Suprapubic skin (tissue), 4 donors: ENCODE data around the gene ACSL3. TPM values are rescaled to one million over a fixed set of nuclear protein-coding genes. Genes with fewer than 3 reads are reported as not detected.

ENCODE experiments used
- DNase-seq, 2 donors: peaks; one replicate each; pipeline ENCODE4 v3.0.0-alpha.2; 2019; ENCODE audit warnings: low spot score in 2 of 2
- H3K27ac ChIP-seq: fragments of 200-600 bp; sonication (generic); one replicate; pipeline ENCODE4 v1.5.1; 2019
- H3K27me3 ChIP-seq: fragments of 200-600 bp; sonication (generic); one replicate; pipeline ENCODE4 v1.5.1; 2019
- H3K36me3 ChIP-seq: fragments of 200-600 bp; sonication (generic); one replicate; pipeline ENCODE4 v1.5.1; 2019
- H3K4me1 ChIP-seq: fragments of 200-600 bp; sonication (generic); one replicate; pipeline ENCODE4 v1.5.1; 2019
- H3K4me3 ChIP-seq: fragments of 200-600 bp; sonication (generic); one replicate; pipeline ENCODE4 v1.5.1; 2019; ENCODE audit warnings: mild to moderate bottlenecking
- H3K9me3 ChIP-seq: fragments of 200-600 bp; sonication (generic); one replicate; pipeline ENCODE4 v1.5.1; 2019
- CTCF ChIP-seq, 2 donors: fragments of 200-600 bp in 1 of 2; fragments of 450-650 bp in 1 of 2; sonication (generic) in 1 of 2; IDR thresholded peaks; one replicate each; pipeline ENCODE4 v1.5.1; 2016 to 2019; ENCODE audit warnings: antibody characterized with exemption in 2 of 2, mild to moderate bottlenecking in 1 of 2, moderate library complexity in 1 of 2
- EP300 ChIP-seq: sonication (generic); formaldehyde crosslinking; IDR thresholded peaks from one replicate; pipeline ENCODE4 v1.6.1; 2017; ENCODE audit warnings: antibody characterized with exemption
- POLR2A ChIP-seq, 2 donors: fragments of 450-650 bp; IDR thresholded peaks; one replicate each; pipeline ENCODE4 v1.6.1; 2017; ENCODE audit warnings: antibody characterized with exemption in 2 of 2, mild to moderate bottlenecking in 2 of 2, moderate library complexity in 2 of 2
- POLR2AphosphoS5 ChIP-seq, 3 donors: sonication (generic); formaldehyde crosslinking; IDR thresholded peaks; one replicate each; pipeline ENCODE4 v1.6.1; 2017; ENCODE audit warnings: antibody characterized with exemption in 3 of 3
- WGBS: methylation state at CpG from one replicate; pipeline ENCODE4 v1.1.5; 2018; 5-methylcytosine and 5-hydroxymethylcytosine counted together
- total RNA-seq, 4 donors: library from RNA; depleted of rRNA; stranded (reverse); fragments of >200 nt; gene quantifications; one replicate each; pipeline ENCODE4 v1.1.0, GENCODE V29; 2016

The ACSL3 gene
- total RNA-seq, 4 donors from 2014 or later: 46.6 to 154 (median 60.2) TPM

DNA sequence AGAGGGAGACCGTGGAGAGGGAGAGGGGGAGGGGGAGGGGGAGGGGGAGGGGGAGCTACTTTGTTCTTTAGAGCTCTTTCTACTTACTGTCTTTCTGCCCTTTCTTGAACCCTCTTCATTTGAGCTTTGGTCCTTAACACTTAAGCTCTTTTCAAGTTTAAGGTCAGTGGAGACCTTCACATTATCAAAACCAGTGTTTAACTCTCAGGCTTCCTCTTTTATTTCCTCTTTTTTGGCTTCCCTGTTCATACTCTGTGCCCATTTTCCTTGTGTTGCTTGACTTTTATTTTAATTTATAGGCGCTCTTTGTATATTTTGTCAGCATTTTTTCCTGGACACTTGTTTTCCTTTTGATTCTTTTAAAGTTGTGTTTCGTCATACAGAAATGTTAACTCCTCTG, 37.1 kb downstream of the ACSL3 start:
- H3K27ac ChIP-seq: no peak overlapping the region
- no peaks in the 10 kb centered on the region for H3K27me3 ChIP-seq
- TF ChIP-seq POLR2AphosphoS5 (IDR thresholded peaks at IDR 0.05): no peak
- no peak for TF ChIP-seq POLR2A (IDR thresholded peaks at IDR 0.05)
- no peak for TF ChIP-seq EP300
- TF ChIP-seq CTCF (IDR thresholded peaks at IDR 0.05): no peak
- no peak overlapping the region for H3K4me3 ChIP-seq
- H3K9me3 ChIP-seq: no peaks in the 10 kb centered on the region
- DNase-seq: no peak
- H3K36me3 ChIP-seq: no peaks in the 10 kb centered on the region
- WGBS: 88% methylated on average over 2 of the region's 3 CpGs
- peaks cover 17% of the 10 kb centered on the region for H3K4me1 ChIP-seq

- WGBS: 60% methylated on average over 17 of the region's 17 CpGs
- Histone ChIP-seq H3K27ac (no peak overlapping the region), H3K4me1 (peaks cover 17% of the 10 kb centered on the region), H3K4me3 (no peak overlapping the region), H3K27me3 (no peaks in the 10 kb centered on the region), H3K9me3 (no peaks in the 10 kb centered on the region), H3K36me3 (peaks cover under 1% of the 10 kb centered on the region)
- no peak for DNase-seq
- TF ChIP-seq CTCF (IDR thresholded peaks at IDR 0.05) (no peak), POLR2A (IDR thresholded peaks at IDR 0.05) (no peak), EP300 (no peak), POLR2AphosphoS5 (IDR thresholded peaks at IDR 0.05) (no peak)
Measured at GRCh38 chr2:222899413-222900181, 38.8 kb downstream of the ACSL3 start.

- H3K36me3 ChIP-seq: peaks cover 6% of the 10 kb centered on the region
- TF ChIP-seq CTCF (IDR thresholded peaks at IDR 0.05) (no peak), POLR2AphosphoS5 (IDR thresholded peaks at IDR 0.05) (no peak), EP300 (no peak), POLR2A (IDR thresholded peaks at IDR 0.05) (no peak)
- H3K27me3 ChIP-seq: no peaks in the 10 kb centered on the region
- H3K4me3 ChIP-seq: no peak overlapping the region
- no peaks in the 10 kb centered on the region for H3K9me3 ChIP-seq
- WGBS: 60% methylated on average over 2 of the region's 2 CpGs
- H3K27ac ChIP-seq: no peak overlapping the region
- no peak for DNase-seq
- H3K4me1 ChIP-seq: peaks cover 17% of the 10 kb centered on the region
Measured at GRCh38 chr2:222900354-222900753, 39.5 kb downstream of the ACSL3 start.

- H3K4me1 ChIP-seq: peaks cover 21% of the 10 kb centered on the region
- WGBS: 86% methylated on average over 4 of the region's 4 CpGs
- no peaks in the 10 kb centered on the region for H3K27me3 ChIP-seq
- H3K36me3 ChIP-seq: peaks cover 9% of the 10 kb centered on the region
- no peak overlapping the region for H3K27ac ChIP-seq
- no peak overlapping the region for H3K4me3 ChIP-seq
- no peak for TF ChIP-seq POLR2A (IDR thresholded peaks at IDR 0.05)
- no peak for TF ChIP-seq EP300
- no peak for TF ChIP-seq CTCF (IDR thresholded peaks at IDR 0.05)
- no peak for TF ChIP-seq POLR2AphosphoS5 (IDR thresholded peaks at IDR 0.05)
- no peak for DNase-seq
- H3K9me3 ChIP-seq: no peaks in the 10 kb centered on the region
Measured at GRCh38 chr2:222902660-222903059, 41.8 kb downstream of the ACSL3 start.

- Histone ChIP-seq H3K27ac (no peak overlapping the region), H3K4me3 (no peak overlapping the region), H3K9me3 (no peaks in the 10 kb centered on the region), H3K4me1 (peaks cover 14% of the 10 kb centered on the region), H3K27me3 (no peaks in the 10 kb centered on the region), H3K36me3 (peaks cover 9% of the 10 kb centered on the region)
- TF ChIP-seq POLR2AphosphoS5 (IDR thresholded peaks at IDR 0.05) (no peak), CTCF (IDR thresholded peaks at IDR 0.05) (peak; percentile 56 to 64)
- DNase-seq: no peak
- 91% methylated on average over 16 of the region's 16 CpGs for WGBS
Measured at GRCh38 chr2:222903234-222904220, 42.7 kb downstream of the ACSL3 start.
